ENCODE results near the gene TST.

The TST gene

DNA sequence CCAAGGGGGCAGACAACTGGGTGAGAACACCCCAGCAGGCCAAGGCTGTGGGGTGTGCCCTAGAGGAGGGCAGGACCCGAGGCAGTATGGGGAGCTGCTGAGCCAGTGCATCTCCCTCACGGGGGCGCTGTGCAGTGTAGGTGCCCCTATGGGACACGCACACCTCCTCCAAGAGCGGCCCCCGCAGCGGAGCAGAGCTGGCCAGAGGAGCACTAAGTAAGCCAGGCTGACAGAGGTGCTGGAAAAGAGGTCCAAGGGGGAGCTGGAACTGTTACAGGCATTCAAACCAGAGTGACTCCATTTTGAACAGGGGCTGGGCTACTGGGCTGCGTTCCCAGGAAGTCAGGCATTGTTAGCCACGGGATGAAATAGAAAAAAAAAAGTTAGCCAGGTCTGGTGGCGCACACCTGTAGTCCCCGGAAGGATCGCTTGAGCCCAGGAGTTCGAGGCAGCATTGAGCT lies 41.8 kb downstream of the TST start:
- in situ Hi-C loops (cut with HindIII; ENCODE audit: low sequenced_read_pairs), result no loop called here
- DNase-seq (ENCODE audit: low read depth), result no peak
- TF ChIP-seq, protein P1, sequence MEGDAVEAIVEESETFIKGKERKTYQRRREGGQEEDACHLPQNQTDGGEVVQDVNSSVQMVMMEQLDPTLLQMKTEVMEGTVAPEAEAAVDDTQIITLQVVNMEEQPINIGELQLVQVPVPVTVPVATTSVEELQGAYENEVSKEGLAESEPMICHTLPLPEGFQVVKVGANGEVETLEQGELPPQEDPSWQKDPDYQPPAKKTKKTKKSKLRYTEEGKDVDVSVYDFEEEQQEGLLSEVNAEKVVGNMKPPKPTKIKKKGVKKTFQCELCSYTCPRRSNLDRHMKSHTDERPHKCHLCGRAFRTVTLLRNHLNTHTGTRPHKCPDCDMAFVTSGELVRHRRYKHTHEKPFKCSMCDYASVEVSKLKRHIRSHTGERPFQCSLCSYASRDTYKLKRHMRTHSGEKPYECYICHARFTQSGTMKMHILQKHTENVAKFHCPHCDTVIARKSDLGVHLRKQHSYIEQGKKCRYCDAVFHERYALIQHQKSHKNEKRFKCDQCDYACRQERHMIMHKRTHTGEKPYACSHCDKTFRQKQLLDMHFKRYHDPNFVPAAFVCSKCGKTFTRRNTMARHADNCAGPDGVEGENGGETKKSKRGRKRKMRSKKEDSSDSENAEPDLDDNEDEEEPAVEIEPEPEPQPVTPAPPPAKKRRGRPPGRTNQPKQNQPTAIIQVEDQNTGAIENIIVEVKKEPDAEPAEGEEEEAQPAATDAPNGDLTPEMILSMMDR (IDR thresholded peaks at IDR 0.05; ENCODE audit: low read depth, low read length, missing control alignments), result peak; percentile 32
- peak overlapping the region; percentile 41 for H3K4me3 ChIP-seq (ENCODE audit: low read depth, low read length)

DNA sequence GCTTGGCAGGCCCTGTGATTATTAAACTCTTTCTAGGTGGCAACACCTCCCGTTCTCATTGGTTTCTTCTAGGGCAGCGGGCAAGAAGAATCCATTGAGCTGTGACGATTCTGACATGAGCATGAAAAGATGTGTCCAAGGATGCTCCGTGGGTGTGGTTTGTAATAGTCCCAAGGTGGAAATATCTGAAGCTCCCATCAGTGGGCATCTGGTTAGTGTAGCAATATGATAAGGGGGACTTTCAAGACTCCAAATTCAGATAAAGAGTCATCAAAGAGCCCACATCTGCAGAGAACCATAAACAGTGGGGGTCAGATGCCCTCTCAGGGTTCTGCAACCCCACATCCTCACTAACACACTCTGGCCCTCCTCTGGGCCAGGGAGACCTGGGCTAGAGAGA lies 42.6 kb downstream of the TST start:
- in situ Hi-C loops (cut with HindIII; ENCODE audit: low sequenced_read_pairs), result no loop called here
- TF ChIP-seq, protein P1 (IDR thresholded peaks at IDR 0.05; ENCODE audit: low read depth, low read length, missing control alignments), result no peak
- no peak overlapping the region for H3K4me3 ChIP-seq (ENCODE audit: low read depth, low read length)
- no peak for DNase-seq (ENCODE audit: low read depth)

DNA sequence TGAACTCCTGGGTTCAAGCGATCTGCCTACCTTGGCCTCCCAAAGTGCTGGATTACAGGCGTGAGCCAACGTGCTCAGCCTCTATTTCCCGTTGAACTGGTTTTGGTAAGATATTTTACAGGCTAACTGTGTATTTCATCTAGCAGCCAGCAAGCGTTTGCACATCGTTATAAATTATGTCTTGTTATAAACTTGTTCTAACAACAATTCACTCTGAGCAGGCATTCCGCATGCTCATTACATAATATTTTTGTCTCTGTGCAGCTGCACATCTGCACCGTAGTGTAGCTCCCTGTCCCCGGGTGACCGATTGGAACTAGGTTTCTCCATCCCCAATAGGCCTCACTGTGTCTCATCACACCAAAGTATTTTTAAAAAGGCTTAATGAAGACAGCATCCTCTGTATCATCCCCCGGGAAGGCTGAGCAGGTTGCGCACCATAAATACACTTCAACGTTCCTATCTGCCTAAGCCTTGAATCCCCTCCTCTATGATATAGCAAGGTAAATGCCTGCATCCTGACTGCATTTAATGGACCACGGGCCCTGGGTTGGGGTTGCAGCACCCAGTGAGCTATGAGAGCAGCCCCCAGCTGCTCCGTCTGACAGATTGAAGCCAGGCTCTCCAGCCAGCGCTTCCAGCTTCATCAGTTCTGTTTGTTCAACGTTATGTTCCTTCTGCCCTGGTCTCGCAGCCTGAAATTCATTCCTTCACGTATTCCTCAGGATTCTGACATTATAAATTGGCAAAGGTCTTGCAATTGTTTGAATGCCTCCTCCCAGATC lies 47.7 kb downstream of the TST start:
- DNase-seq (ENCODE audit: low read depth), result no peak
- TF ChIP-seq, protein P1 (IDR thresholded peaks at IDR 0.05; ENCODE audit: low read depth, low read length, missing control alignments), result no peak
- H3K4me3 ChIP-seq (ENCODE audit: low read depth, low read length), result no peak overlapping the region
- in situ Hi-C loops (cut with HindIII; ENCODE audit: low sequenced_read_pairs), result no loop called here

DNA sequence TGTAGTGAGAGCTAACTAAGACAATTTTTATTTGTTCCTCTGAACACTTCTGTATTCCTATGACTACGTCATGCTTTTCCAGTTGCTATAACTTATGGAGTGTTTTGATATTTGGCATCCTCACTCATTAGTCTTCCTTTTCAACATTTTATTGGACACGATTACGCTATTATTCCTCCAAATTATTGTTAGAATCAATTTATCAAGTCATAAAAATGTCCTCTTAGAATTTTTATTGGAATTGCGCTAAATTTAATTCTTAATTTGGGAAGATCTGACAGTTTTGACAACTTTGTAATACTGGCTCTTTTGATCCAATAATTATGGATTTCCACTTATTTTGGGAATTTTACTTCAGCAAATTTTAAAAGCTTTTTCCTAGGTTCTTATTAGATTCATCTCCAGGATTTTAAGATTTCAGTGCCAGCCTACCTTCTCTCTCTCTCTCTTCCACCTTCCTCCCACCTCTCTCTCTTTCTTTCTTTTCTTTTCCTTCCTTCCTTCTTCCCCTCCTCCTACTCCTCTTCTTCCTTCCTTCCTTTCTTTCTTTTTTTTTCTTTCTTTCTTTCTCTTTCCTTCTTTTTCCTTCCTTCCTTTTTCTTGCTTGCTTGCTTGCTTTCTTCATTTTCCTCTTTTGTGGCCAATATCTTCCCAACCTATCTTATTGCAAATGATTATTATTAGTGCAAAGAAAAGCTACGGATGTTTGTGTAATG lies 50.8 kb downstream of the TST start:
- DNase-seq (ENCODE audit: low read depth), result no peak
- in situ Hi-C loops (cut with HindIII; ENCODE audit: low sequenced_read_pairs), result loop anchor here (5.0 kb wide), 1 partner anchor 76 kb away; no protein-coding TSS in a partner anchor
- TF ChIP-seq, protein P1 (IDR thresholded peaks at IDR 0.05; ENCODE audit: low read depth, low read length, missing control alignments), result no peak
- no peak overlapping the region for H3K4me3 ChIP-seq (ENCODE audit: low read depth, low read length)

DNA sequence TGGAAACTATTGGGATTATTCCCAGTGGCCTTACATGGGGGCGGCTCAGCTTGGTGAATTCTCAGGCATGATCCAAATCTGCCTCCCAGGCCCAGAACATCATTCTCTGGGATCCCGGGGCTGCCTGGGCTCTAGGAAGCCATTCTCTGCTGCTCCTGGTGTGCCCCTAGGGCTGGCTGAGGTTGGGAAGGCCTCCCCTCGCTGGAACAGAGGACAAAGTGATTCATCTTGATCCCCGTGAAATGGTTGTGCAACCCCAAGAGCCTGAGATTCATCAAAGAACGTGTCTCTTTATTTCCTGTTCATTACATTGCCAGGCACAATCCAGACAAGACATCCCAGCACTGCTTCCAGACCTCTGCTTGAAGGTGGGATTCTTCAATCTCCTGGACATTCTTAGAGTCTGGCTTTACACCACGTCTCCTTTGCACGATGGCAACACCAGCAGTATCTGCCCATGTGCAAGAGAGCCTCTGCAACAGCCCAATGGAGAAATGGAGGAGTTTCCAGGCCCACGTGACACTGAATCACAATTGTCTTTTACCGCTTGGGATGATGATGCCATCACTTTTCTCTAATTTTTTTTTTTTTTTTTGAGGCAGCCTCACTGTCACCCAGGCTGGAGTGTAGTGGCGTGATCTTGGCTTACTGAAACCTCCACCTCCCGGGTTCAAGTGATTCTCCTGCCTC lies 52.3 kb downstream of the TST start:
- no peak overlapping the region for H3K4me3 ChIP-seq (ENCODE audit: low read depth, low read length)
- in situ Hi-C loops (cut with HindIII; ENCODE audit: low sequenced_read_pairs), result loop anchor here (5.0 kb wide), 1 partner anchor 75 kb away; no protein-coding TSS in a partner anchor
- DNase-seq (ENCODE audit: low read depth), result no peak
- TF ChIP-seq, protein P1 (IDR thresholded peaks at IDR 0.05; ENCODE audit: low read depth, low read length, missing control alignments), result no peak

DNA sequence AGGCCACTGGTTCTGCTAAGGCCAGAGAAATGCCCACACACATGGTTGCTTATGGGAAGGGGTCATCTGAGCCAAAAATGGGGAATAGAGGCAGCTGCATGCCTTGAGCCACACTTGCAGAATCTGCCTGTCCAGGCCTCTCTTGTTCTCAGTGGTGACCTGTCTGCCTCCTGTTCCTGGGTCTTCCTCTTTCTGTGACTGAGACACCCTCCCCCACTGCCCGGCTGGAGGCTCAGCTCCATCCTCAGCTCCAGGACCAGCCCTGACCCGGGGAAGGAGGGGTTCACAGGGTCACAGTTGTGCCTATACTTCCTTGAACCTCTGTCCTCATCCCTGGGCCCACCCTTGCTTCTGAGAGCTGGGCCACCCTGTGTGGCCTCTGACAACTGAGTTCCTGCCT lies 53.6 kb downstream of the TST start:
- in situ Hi-C loops (cut with HindIII; ENCODE audit: low sequenced_read_pairs), result loop anchor here (5.0 kb wide), 1 partner anchor 73 kb away; no protein-coding TSS in a partner anchor
- DNase-seq (ENCODE audit: low read depth), result no peak
- H3K4me3 ChIP-seq (ENCODE audit: low read depth, low read length), result no peak overlapping the region
- TF ChIP-seq, protein P1 (IDR thresholded peaks at IDR 0.05; ENCODE audit: low read depth, low read length, missing control alignments), result no peak
